Activated T-helper 17 cell treated with anti-CD3 and anti-CD28 coated beads, Interleukin-2, amount 50 U/mL, for 72 hours (primary cell): ENCODE measurements around the gene SLC6A19. TPM values are rescaled to one million over a fixed set of nuclear protein-coding genes. Genes with fewer than 3 reads are reported as not detected.

Experiments used
- ATAC-seq: fragments of 150-1000 bp; cut with Tn5 transposase; replicated peaks from 2 replicates; pipeline ENCODE4 v1.10.0; 2021; ENCODE audit warnings: mild to moderate bottlenecking, moderate library complexity
- H3K27ac Mint-ChIP-seq: one replicate; pipeline ENCODE4 v1.8.0; 2022; ENCODE audit warnings: mixed read lengths
- H3K27me3 Mint-ChIP-seq: one replicate; pipeline ENCODE4 v1.8.0; 2022; ENCODE audit warnings: mixed read lengths
- H3K36me3 Mint-ChIP-seq: one replicate; pipeline ENCODE4 v1.8.0; 2022; ENCODE audit warnings: low read depth, mild to moderate bottlenecking, mixed read lengths
- H3K4me1 Mint-ChIP-seq: one replicate; pipeline ENCODE4 v1.8.0; 2022; ENCODE audit warnings: mixed read lengths
- H3K4me3 Mint-ChIP-seq: one replicate; pipeline ENCODE4 v1.8.0; 2022; ENCODE audit warnings: mild to moderate bottlenecking, mixed read lengths
- H3K9me3 Mint-ChIP-seq: one replicate; pipeline ENCODE4 v1.8.0; 2022; ENCODE audit warnings: mixed read lengths
- total RNA-seq, 2 donors: library from RNA; stranded (reverse); gene quantifications; one replicate each; pipeline ENCODE4 v1.2.3, GENCODE V29; 2022

Gene SLC6A19
- total RNA-seq, 2 donors from 2014 or later, result not detected

- no peaks in the 10 kb centered on the region for H3K4me1 Mint-ChIP-seq
- peaks cover 3% of the 10 kb centered on the region for H3K27me3 Mint-ChIP-seq
- ATAC-seq, result no peak
- peaks cover 7% of the 10 kb centered on the region for H3K9me3 Mint-ChIP-seq
- no peak overlapping the region for H3K27ac Mint-ChIP-seq
- H3K36me3 Mint-ChIP-seq, result no peaks in the 10 kb centered on the region
- H3K4me3 Mint-ChIP-seq, result no peak overlapping the region
Observed at GRCh38 chr5:1235838-1236237, 34.4 kb downstream of the SLC6A19 start.

- ATAC-seq, result no peak
- Mint-ChIP-seq H3K27ac (no peak overlapping the region), H3K4me1 (no peaks in the 10 kb centered on the region), H3K36me3 (no peaks in the 10 kb centered on the region), H3K27me3 (peaks cover 3% of the 10 kb centered on the region), H3K9me3 (peaks cover 7% of the 10 kb centered on the region), H3K4me3 (no peak overlapping the region)
Observed at GRCh38 chr5:1239505-1240251, 38.3 kb downstream of the SLC6A19 start.

- H3K36me3 Mint-ChIP-seq, result no peaks in the 10 kb centered on the region
- no peaks in the 10 kb centered on the region for H3K4me1 Mint-ChIP-seq
- peaks cover 3% of the 10 kb centered on the region for H3K27me3 Mint-ChIP-seq
- H3K4me3 Mint-ChIP-seq, result no peak overlapping the region
- H3K9me3 Mint-ChIP-seq, result peaks cover 6% of the 10 kb centered on the region
- H3K27ac Mint-ChIP-seq, result no peak overlapping the region
- ATAC-seq, result no peak
Observed at GRCh38 chr5:1240496-1241260, 39.3 kb downstream of the SLC6A19 start.

GRCh38 chr5:1241509-1242080 is 40.2 kb downstream of the SLC6A19 start:
- Mint-ChIP-seq H3K9me3 (no peaks in the 10 kb centered on the region), H3K4me1 (no peaks in the 10 kb centered on the region), H3K36me3 (no peaks in the 10 kb centered on the region), H3K27ac (no peak overlapping the region), H3K4me3 (no peak overlapping the region), H3K27me3 (no peaks in the 10 kb centered on the region)
- no peak for ATAC-seq

- Mint-ChIP-seq H3K36me3 (no peaks in the 10 kb centered on the region), H3K27me3 (no peaks in the 10 kb centered on the region), H3K27ac (no peak overlapping the region), H3K9me3 (no peaks in the 10 kb centered on the region), H3K4me3 (no peak overlapping the region), H3K4me1 (no peaks in the 10 kb centered on the region)
- ATAC-seq, result no peak
Observed at GRCh38 chr5:1242733-1243486, 41.5 kb downstream of the SLC6A19 start.

- Mint-ChIP-seq H3K36me3 (no peaks in the 10 kb centered on the region), H3K4me1 (no peaks in the 10 kb centered on the region), H3K4me3 (no peak overlapping the region)
Observed at GRCh38 chr5:1243487-1244130, 42.2 kb downstream of the SLC6A19 start.

GRCh38 chr5:1244255-1244654 is 42.9 kb downstream of the SLC6A19 start:
- no peaks in the 10 kb centered on the region for H3K4me1 Mint-ChIP-seq
- H3K9me3 Mint-ChIP-seq, result no peaks in the 10 kb centered on the region
- no peaks in the 10 kb centered on the region for H3K36me3 Mint-ChIP-seq
- no peak for ATAC-seq
- H3K27ac Mint-ChIP-seq, result no peak overlapping the region
- H3K27me3 Mint-ChIP-seq, result no peaks in the 10 kb centered on the region
- no peak overlapping the region for H3K4me3 Mint-ChIP-seq

More at GRCh38 chr5:1243487-1244130, 42.2 kb downstream of the SLC6A19 start:
- no peak overlapping the region for H3K27ac Mint-ChIP-seq
- ATAC-seq, result no peak
- H3K9me3 Mint-ChIP-seq, result no peaks in the 10 kb centered on the region
- H3K27me3 Mint-ChIP-seq, result no peaks in the 10 kb centered on the region

GRCh38 chr5:1244976-1245375 is 43.6 kb downstream of the SLC6A19 start:
- no peak overlapping the region for H3K4me3 Mint-ChIP-seq
- no peak overlapping the region for H3K27ac Mint-ChIP-seq

GRCh38 chr5:1245905-1246576 is 44.6 kb downstream of the SLC6A19 start:
- H3K36me3 Mint-ChIP-seq, result no peaks in the 10 kb centered on the region
- no peaks in the 10 kb centered on the region for H3K9me3 Mint-ChIP-seq
- H3K4me3 Mint-ChIP-seq, result no peak overlapping the region
- H3K27ac Mint-ChIP-seq, result no peak overlapping the region
- no peak for ATAC-seq
- no peaks in the 10 kb centered on the region for H3K27me3 Mint-ChIP-seq
- H3K4me1 Mint-ChIP-seq, result no peaks in the 10 kb centered on the region

More at GRCh38 chr5:1244976-1245375, 43.6 kb downstream of the SLC6A19 start:
- Mint-ChIP-seq H3K27me3 (no peaks in the 10 kb centered on the region), H3K9me3 (no peaks in the 10 kb centered on the region), H3K36me3 (no peaks in the 10 kb centered on the region), H3K4me1 (no peaks in the 10 kb centered on the region)
- no peak for ATAC-seq

GRCh38 chr5:1246711-1247431 is 45.5 kb downstream of the SLC6A19 start:
- Mint-ChIP-seq H3K36me3 (no peaks in the 10 kb centered on the region), H3K4me3 (no peak overlapping the region), H3K27me3 (no peaks in the 10 kb centered on the region), H3K9me3 (no peaks in the 10 kb centered on the region), H3K27ac (no peak overlapping the region), H3K4me1 (no peaks in the 10 kb centered on the region)
- ATAC-seq, result no peak

GRCh38 chr5:1247811-1248210 is 46.4 kb downstream of the SLC6A19 start:
- Mint-ChIP-seq H3K4me1 (no peaks in the 10 kb centered on the region), H3K9me3 (no peaks in the 10 kb centered on the region), H3K27me3 (no peaks in the 10 kb centered on the region), H3K27ac (no peak overlapping the region), H3K36me3 (no peaks in the 10 kb centered on the region), H3K4me3 (no peak overlapping the region)
- no peak for ATAC-seq

GRCh38 chr5:1249366-1250280 is 48.2 kb downstream of the SLC6A19 start:
- no peak overlapping the region for H3K4me3 Mint-ChIP-seq
- no peaks in the 10 kb centered on the region for H3K4me1 Mint-ChIP-seq
- no peak overlapping the region for H3K27ac Mint-ChIP-seq
- no peaks in the 10 kb centered on the region for H3K27me3 Mint-ChIP-seq
- ATAC-seq, result no peak
- H3K9me3 Mint-ChIP-seq, result no peaks in the 10 kb centered on the region
- H3K36me3 Mint-ChIP-seq, result no peaks in the 10 kb centered on the region
